NCI-H1436 treated with DMSO at 0.1 percent for 48 hours (cell line): ENCODE data around the gene GALK2.

ENCODE experiments used
- DNase-seq: peaks from one replicate; lab custom pipeline; 2025; lab: John Stamatoyannopoulos, UW

GALK2 gene

GRCh38 chr15:49282366-49282765 lies 112.3 kb downstream of the GALK2 start:
- DNase-seq, result no peak

- no peak for DNase-seq
Measured at GRCh38 chr15:49286649-49287404, 116.8 kb downstream of the GALK2 start.

- DNase-seq, result no peak
Measured at GRCh38 chr15:49287481-49287880, 117.4 kb downstream of the GALK2 start.

GRCh38 chr15:49288391-49288790 lies 118.3 kb downstream of the GALK2 start:
- no peak for DNase-seq

- no peak for DNase-seq
Measured at GRCh38 chr15:49290191-49290590, 120.1 kb downstream of the GALK2 start.

- no peak for DNase-seq
Measured at GRCh38 chr15:49293941-49294340, 123.9 kb downstream of the GALK2 start.

GRCh38 chr15:49296258-49296657 lies 126.2 kb downstream of the GALK2 start:
- DNase-seq, result no peak

- no peak for DNase-seq
Measured at GRCh38 chr15:49297584-49297983, 127.5 kb downstream of the GALK2 start.

- DNase-seq, result no peak
Measured at GRCh38 chr15:49300856-49301255, 130.8 kb downstream of the GALK2 start.

GRCh38 chr15:49301562-49301961 lies 131.5 kb downstream of the GALK2 start:
- no peak for DNase-seq

- DNase-seq, result no peak
Measured at GRCh38 chr15:49303003-49303402, 133.0 kb downstream of the GALK2 start.

GRCh38 chr15:49306551-49306950 lies 136.5 kb downstream of the GALK2 start:
- no peak for DNase-seq

GRCh38 chr15:49308686-49309085 lies 138.6 kb downstream of the GALK2 start:
- DNase-seq, result no peak

- DNase-seq, result no peak
Measured at GRCh38 chr15:49309889-49310288, 139.8 kb downstream of the GALK2 start.

GRCh38 chr15:49313650-49314049 lies 143.6 kb downstream of the GALK2 start:
- no peak for DNase-seq

- DNase-seq, result no peak
Measured at GRCh38 chr15:49314716-49315115, 144.7 kb downstream of the GALK2 start.

GRCh38 chr15:49315391-49315823 lies 145.4 kb downstream of the GALK2 start:
- DNase-seq, result no peak

- no peak for DNase-seq
Measured at GRCh38 chr15:49320351-49320750, 150.3 kb downstream of the GALK2 start.

- no peak for DNase-seq
Measured at GRCh38 chr15:49323207-49323606, 153.2 kb downstream of the GALK2 start.

- no peak for DNase-seq
Measured at GRCh38 chr15:49327927-49328326, 157.9 kb downstream of the GALK2 start.

- no peak for DNase-seq
Measured at GRCh38 chr15:49328941-49329340, 158.9 kb downstream of the GALK2 start.

- no peak for DNase-seq
Measured at GRCh38 chr15:49330166-49330565, 160.1 kb downstream of the GALK2 start.

- DNase-seq, result no peak
Measured at GRCh38 chr15:49331442-49331841, 161.4 kb downstream of the GALK2 start.

- DNase-seq, result no peak
Measured at GRCh38 chr15:49331951-49332350, 161.9 kb downstream of the GALK2 start.
